ENCODE measurements around the gene TAAR2. TPM values are rescaled to one million over a fixed set of nuclear protein-coding genes. Genes with fewer than 3 reads are reported as not detected.

TAAR2 gene
- total RNA-seq, 4 donors from 2014 or later = not detected

DNA sequence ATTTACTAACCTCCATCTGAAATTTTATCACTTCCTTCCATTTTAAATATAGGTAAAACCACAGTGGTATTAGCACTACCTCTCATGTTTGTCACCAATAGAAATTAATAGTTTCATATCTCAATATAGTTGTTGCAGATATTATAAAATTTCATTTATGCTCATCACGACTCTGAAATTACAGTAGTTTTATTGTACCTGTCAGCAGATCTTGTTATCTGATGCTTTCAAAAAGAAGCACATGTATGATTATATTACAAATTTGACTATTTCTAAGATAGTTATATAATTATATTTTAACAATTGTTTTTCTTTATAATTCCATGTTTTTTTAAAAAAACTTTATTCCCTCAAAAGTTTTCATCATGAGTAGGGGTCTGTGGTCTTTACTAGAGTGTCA is 39.4 kb downstream of the TAAR2 start:
- no peak overlapping the region for H3K27ac ChIP-seq
- no peaks in the 10 kb centered on the region for H3K36me3 ChIP-seq
- H3K27me3 ChIP-seq = no peaks in the 10 kb centered on the region
- H3K4me1 ChIP-seq = no peaks in the 10 kb centered on the region
- no peak overlapping the region for H3K4me3 ChIP-seq
- TF ChIP-seq, protein P1, sequence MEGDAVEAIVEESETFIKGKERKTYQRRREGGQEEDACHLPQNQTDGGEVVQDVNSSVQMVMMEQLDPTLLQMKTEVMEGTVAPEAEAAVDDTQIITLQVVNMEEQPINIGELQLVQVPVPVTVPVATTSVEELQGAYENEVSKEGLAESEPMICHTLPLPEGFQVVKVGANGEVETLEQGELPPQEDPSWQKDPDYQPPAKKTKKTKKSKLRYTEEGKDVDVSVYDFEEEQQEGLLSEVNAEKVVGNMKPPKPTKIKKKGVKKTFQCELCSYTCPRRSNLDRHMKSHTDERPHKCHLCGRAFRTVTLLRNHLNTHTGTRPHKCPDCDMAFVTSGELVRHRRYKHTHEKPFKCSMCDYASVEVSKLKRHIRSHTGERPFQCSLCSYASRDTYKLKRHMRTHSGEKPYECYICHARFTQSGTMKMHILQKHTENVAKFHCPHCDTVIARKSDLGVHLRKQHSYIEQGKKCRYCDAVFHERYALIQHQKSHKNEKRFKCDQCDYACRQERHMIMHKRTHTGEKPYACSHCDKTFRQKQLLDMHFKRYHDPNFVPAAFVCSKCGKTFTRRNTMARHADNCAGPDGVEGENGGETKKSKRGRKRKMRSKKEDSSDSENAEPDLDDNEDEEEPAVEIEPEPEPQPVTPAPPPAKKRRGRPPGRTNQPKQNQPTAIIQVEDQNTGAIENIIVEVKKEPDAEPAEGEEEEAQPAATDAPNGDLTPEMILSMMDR (IDR thresholded peaks at IDR 0.05) = no peak
- no peak for TF ChIP-seq POLR2A (IDR thresholded peaks at IDR 0.05)
- no peak for TF ChIP-seq EP300 (IDR thresholded peaks at IDR 0.05)
- 77 to 81% methylated on average over 1 of the region's 1 CpG for WGBS, 2 donors
- DNase-seq (ENCODE audit: low spot score in 2 of 2) = no peak
- peaks cover 0 to 5% (median 0%) of the 10 kb centered on the region in 4 donors for H3K9me3 ChIP-seq

DNA sequence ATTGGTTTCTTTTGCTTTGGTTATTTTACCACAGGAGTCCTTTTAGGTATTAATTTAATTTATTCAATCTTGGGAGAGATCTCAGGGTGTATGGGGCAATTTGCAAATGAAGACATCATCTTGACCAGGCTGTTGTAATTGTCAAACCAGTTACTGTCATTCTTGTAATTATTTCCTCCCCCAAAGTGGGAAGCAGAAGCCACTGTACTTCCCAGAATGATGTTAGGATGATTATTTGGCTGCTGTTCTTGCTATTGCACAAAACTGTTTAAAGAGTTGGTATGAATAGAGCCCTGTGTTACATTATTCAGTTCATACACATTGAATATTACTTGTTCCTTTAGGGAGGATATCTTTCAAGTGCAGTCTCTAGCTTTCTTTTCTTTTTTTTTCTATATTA is 52.3 kb downstream of the TAAR2 start:
- Histone ChIP-seq H3K27me3 (no peaks in the 10 kb centered on the region), H3K36me3 (no peaks in the 10 kb centered on the region), H3K4me3 (no peak overlapping the region), H3K9me3 (no peaks in the 10 kb centered on the region), H3K4me1 (no peaks in the 10 kb centered on the region), H3K27ac (no peak overlapping the region)
- TF ChIP-seq, protein P1 (IDR thresholded peaks at IDR 0.05) = no peak
- TF ChIP-seq EP300 (IDR thresholded peaks at IDR 0.05) (no peak), POLR2A (IDR thresholded peaks at IDR 0.05) (no peak)
- DNase-seq (ENCODE audit: low spot score in 2 of 2) = no peak

DNA sequence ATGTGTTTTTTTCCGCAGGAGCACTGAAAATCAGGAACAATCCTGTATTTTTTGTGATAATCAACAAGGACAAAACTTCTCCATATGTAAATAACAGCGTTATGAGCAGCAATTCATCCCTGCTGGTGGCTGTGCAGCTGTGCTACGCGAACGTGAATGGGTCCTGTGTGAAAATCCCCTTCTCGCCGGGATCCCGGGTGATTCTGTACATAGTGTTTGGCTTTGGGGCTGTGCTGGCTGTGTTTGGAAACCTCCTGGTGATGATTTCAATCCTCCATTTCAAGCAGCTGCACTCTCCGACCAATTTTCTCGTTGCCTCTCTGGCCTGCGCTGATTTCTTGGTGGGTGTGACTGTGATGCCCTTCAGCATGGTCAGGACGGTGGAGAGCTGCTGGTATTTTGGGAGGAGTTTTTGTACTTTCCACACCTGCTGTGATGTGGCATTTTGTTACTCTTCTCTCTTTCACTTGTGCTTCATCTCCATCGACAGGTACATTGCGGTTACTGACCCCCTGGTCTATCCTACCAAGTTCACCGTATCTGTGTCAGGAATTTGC is 53.8 kb downstream of the TAAR2 start, which contains the start of gene TAAR6:
TAAR6 (plus strand) TSS at position 102 of the 557 bp plus-strand sequence; CDS start at position 102, 0 bp downstream.
- no peaks in the 10 kb centered on the region for H3K4me1 ChIP-seq
- H3K27ac ChIP-seq = no peak within 1 kb of the TSS
- DNase-seq (ENCODE audit: low spot score in 2 of 2) = no peak
- 69 to 70% methylated on average over 15 of the region's 15 CpGs for WGBS, 2 donors
- H3K9me3 ChIP-seq = no peaks in the 10 kb centered on the region
- H3K27me3 ChIP-seq = no peaks in the 10 kb centered on the region
- no peak for TF ChIP-seq EP300 (IDR thresholded peaks at IDR 0.05)
- TF ChIP-seq POLR2A (IDR thresholded peaks at IDR 0.05) = no peak
- TF ChIP-seq, protein P1 (IDR thresholded peaks at IDR 0.05) = no peak
- H3K36me3 ChIP-seq = no peaks in the 10 kb centered on the region
- no peak within 1 kb of the TSS for H3K4me3 ChIP-seq

DNA sequence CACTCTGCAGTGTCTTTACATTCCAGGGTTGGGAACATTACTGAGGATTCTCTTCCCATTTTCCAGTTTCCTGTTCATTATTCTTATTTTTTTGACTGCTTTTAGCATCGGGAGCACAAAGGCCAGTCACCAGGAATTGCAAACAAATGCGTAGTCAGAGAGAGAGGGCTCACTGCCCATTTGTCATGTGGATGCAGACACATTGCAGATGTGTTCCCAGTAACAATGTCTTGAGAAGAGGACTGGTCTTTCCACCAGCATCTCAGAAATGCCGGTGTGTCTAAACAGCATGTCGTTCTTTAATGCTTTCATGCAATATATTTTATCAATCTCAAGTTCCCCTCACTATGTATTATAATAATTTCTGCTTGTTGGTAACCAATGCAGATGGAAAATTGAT is 54.9 kb downstream of the TAAR2 start:
- H3K27me3 ChIP-seq = no peaks in the 10 kb centered on the region
- H3K4me1 ChIP-seq = no peaks in the 10 kb centered on the region
- H3K9me3 ChIP-seq = no peaks in the 10 kb centered on the region
- no peak overlapping the region for H3K4me3 ChIP-seq
- TF ChIP-seq, protein P1 (IDR thresholded peaks at IDR 0.05) = no peak
- TF ChIP-seq POLR2A (IDR thresholded peaks at IDR 0.05) (no peak), EP300 (IDR thresholded peaks at IDR 0.05) (no peak)
- 48 to 49% methylated on average over 4 of the region's 4 CpGs for WGBS, 2 donors
- H3K36me3 ChIP-seq = no peaks in the 10 kb centered on the region
- DNase-seq (ENCODE audit: low spot score in 2 of 2) = no peak
- no peak overlapping the region for H3K27ac ChIP-seq

DNA sequence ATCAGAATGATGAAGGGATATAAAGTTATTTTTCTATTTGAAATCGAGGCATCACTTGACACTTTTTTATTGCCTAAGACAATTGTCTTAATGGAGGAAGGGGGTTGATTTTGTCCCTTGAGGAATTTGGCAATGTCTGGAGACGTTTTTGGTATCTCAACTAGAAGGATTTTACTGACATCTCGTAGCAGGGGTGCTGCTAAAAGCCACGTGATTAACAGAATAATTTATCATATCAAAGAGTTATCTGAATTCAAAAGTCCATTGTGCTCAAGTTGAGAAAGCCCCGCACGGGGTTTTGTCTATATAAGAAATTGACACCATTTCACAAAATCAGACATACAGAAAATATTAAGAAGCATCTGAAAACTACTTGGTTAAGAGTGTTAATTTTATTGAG is 55.5 kb downstream of the TAAR2 start:
- Histone ChIP-seq H3K27me3 (no peaks in the 10 kb centered on the region), H3K9me3 (no peaks in the 10 kb centered on the region), H3K4me3 (no peak overlapping the region), H3K4me1 (no peaks in the 10 kb centered on the region), H3K27ac (no peak overlapping the region), H3K36me3 (no peaks in the 10 kb centered on the region)
- TF ChIP-seq POLR2A (IDR thresholded peaks at IDR 0.05) (no peak), EP300 (IDR thresholded peaks at IDR 0.05) (no peak)
- TF ChIP-seq, protein P1 (IDR thresholded peaks at IDR 0.05) = no peak
- WGBS, 2 donors = 42 to 52% methylated on average over 6 of the region's 6 CpGs
- DNase-seq (ENCODE audit: low spot score in 2 of 2) = no peak
